ENCODE results near the gene CCDC116.

Gene CCDC116

DNA sequence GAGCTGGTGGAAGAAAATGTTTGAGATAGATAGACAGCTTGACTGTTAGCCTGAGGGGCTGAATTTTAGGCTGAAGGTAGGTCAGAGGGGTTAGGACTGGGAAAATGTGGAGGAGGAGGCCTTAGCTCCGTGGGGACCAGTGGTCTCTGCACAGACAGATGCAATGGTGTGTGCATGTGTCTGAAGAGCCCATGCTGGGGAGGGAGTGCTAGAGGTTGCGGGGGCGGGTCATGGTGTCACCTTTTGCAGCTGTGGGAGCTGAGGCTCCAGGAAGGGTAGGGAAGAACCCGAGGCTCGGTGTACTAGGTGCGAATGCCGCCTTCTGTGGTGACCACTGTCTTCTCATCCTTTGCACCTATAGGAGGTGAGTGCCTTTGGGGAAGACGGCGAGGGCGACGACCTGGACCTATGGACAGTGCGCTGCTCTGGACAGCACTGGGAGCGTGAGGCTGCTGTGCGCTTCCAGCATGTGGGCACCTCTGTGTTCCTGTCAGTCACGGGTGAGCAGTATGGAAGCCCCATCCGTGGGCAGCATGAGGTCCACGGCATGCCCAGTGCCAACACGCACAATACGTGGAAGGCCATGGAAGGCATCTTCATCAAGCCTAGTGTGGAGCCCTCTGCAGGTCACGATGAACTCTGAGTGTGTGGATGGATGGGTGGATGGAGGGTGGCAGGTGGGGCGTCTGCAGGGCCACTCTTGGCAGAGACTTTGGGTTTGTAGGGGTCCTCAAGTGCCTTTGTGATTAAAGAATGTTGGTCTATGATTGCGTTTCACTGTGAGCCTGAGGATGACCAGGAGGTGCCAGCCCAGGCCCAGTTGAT is 11.2 kb downstream of the CCDC116 start:
- TF ChIP-seq SIN3A (IDR thresholded peaks at IDR 0.05; ENCODE audit: borderline replicate concordance, insufficient read depth, low read length) (no peak), TAF1 (IDR thresholded peaks at IDR 0.05; ENCODE audit: borderline replicate concordance, insufficient read depth, low read length) (no peak), POLR2AphosphoS5 (IDR thresholded peaks at IDR 0.05; ENCODE audit: low read depth, low read length) (no peak), FOXP2 (optimal IDR thresholded peaks at IDR 0.05; ENCODE audit: borderline replicate concordance, extremely low read depth, extremely low read length, insufficient read depth) (no peak)
- TF ChIP-seq, protein P1, sequence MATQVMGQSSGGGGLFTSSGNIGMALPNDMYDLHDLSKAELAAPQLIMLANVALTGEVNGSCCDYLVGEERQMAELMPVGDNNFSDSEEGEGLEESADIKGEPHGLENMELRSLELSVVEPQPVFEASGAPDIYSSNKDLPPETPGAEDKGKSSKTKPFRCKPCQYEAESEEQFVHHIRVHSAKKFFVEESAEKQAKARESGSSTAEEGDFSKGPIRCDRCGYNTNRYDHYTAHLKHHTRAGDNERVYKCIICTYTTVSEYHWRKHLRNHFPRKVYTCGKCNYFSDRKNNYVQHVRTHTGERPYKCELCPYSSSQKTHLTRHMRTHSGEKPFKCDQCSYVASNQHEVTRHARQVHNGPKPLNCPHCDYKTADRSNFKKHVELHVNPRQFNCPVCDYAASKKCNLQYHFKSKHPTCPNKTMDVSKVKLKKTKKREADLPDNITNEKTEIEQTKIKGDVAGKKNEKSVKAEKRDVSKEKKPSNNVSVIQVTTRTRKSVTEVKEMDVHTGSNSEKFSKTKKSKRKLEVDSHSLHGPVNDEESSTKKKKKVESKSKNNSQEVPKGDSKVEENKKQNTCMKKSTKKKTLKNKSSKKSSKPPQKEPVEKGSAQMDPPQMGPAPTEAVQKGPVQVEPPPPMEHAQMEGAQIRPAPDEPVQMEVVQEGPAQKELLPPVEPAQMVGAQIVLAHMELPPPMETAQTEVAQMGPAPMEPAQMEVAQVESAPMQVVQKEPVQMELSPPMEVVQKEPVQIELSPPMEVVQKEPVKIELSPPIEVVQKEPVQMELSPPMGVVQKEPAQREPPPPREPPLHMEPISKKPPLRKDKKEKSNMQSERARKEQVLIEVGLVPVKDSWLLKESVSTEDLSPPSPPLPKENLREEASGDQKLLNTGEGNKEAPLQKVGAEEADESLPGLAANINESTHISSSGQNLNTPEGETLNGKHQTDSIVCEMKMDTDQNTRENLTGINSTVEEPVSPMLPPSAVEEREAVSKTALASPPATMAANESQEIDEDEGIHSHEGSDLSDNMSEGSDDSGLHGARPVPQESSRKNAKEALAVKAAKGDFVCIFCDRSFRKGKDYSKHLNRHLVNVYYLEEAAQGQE (IDR thresholded peaks at IDR 0.05; ENCODE audit: insufficient read depth in 1 of 2, low read depth in 2 of 2, low read length in 2 of 2), result no peak

DNA sequence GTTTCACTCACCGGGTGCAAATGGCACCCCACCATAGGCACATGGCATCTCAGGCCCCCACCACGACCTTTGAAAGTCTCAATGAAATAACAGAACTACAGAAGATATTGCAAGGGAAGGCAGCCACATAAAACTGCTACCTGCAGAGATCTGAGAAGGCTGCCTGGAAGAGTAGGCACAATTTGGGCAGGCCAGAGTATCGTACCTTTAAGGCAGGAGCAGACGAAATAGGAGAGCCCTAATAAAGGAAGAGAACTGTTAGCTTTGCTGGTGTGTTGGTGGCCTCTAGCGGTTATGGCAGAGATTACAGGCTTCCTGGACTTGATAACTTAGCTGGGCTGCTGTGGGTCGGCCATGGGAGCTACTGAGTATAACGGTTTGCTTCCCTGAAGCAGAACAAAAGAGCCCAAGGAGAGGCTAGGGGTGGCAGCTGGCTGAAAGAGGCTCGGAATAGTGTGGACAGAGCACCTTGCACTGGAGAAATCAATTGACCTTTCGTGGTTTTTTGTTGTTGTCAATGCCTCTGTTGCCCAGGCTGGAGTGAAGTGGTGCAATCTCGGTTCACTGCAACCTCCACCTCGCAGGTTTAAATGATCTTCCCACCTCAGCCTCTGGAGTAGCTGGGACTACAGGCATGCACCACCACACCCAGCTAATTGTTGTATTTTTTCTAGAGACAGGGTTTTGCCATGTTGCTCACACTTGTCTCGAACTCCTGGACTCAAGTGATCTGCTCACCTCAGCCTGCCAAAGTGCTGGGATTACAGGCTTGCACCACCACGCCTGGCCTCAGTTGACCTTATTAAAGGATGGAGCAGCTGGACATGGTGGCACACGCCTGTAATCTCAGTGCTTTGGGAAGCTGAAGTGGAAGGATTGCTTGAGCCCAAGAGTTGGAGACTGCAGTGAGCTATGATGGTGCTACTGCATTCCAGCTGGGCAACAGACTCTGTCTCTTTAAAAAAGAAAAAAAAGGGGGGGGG is 14.3 kb downstream of the CCDC116 start:
- TF ChIP-seq, protein P1 (IDR thresholded peaks at IDR 0.05; ENCODE audit: insufficient read depth in 1 of 2, low read depth in 2 of 2, low read length in 2 of 2), result no peak
- TF ChIP-seq POLR2AphosphoS5 (IDR thresholded peaks at IDR 0.05; ENCODE audit: low read depth, low read length) (no peak), SIN3A (IDR thresholded peaks at IDR 0.05; ENCODE audit: borderline replicate concordance, insufficient read depth, low read length) (no peak), FOXP2 (optimal IDR thresholded peaks at IDR 0.05; ENCODE audit: borderline replicate concordance, extremely low read depth, extremely low read length, insufficient read depth) (no peak), TAF1 (IDR thresholded peaks at IDR 0.05; ENCODE audit: borderline replicate concordance, insufficient read depth, low read length) (no peak)

DNA sequence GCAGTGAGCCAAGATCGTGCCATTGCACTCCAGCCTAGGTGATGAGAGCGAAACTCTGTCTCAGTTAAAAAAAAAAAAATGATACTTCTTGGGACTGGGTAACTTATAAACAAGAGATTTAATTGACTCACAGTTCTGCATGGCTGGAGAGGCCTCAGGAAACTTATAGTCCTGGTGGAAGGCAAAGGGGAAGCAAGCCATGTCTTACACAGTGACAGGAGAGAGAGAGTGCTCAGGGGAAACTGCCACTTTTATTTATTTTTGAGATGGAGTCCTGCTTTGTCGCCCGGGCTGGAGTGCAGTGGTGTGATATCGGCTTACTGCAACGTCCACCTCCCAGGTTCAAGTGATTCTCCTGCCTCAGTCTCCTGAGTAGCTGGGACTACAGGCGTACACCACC is 17.7 kb downstream of the CCDC116 start:
- TF ChIP-seq TAF1 (IDR thresholded peaks at IDR 0.05; ENCODE audit: borderline replicate concordance, insufficient read depth, low read length), result no peak
- TF ChIP-seq, protein P1 (IDR thresholded peaks at IDR 0.05; ENCODE audit: insufficient read depth in 1 of 2, low read depth in 2 of 2, low read length in 2 of 2), result no peak
- TF ChIP-seq SIN3A (IDR thresholded peaks at IDR 0.05; ENCODE audit: borderline replicate concordance, insufficient read depth, low read length), result no peak
- no peak for TF ChIP-seq POLR2AphosphoS5 (IDR thresholded peaks at IDR 0.05; ENCODE audit: low read depth, low read length)
- TF ChIP-seq FOXP2 (optimal IDR thresholded peaks at IDR 0.05; ENCODE audit: borderline replicate concordance, extremely low read depth, extremely low read length, insufficient read depth), result no peak

DNA sequence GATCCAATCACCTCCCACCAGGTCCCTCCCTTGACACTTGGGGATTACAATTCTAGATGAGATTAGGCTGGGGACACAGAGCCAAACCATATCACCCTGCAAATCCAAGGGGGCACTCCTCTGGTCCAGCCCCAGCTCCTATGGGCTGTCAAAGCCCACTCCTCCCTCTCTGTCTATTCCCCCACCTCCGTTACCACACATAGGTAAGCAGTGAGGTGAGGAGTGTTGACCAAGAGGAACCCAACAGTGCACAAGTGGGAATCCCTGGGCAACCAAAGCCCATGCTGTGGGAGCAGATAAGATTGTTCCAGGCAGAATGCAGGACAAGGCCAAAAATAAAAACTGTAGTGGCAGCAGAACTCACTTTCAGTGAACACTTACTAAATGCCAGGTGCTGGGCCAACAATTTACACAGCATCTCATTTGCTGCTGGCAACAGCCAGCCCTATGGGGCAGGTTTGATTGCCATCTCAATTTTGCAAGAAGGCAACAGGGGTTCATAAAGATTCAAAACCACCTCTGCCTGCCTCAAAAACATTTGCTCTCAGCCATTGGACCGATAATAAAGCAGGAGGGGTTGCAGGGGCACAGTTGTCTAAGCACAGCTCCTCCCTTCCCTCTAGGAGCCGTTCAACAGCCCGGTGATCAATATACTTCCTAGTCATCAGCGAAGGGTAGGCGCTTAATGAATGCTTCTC is 18.4 kb downstream of the CCDC116 start:
- TF ChIP-seq SIN3A (IDR thresholded peaks at IDR 0.05; ENCODE audit: borderline replicate concordance, insufficient read depth, low read length), result peak; percentile 16; the same call in 1 of the 2 replicates
- no peak for TF ChIP-seq FOXP2 (optimal IDR thresholded peaks at IDR 0.05; ENCODE audit: borderline replicate concordance, extremely low read depth, extremely low read length, insufficient read depth)

DNA sequence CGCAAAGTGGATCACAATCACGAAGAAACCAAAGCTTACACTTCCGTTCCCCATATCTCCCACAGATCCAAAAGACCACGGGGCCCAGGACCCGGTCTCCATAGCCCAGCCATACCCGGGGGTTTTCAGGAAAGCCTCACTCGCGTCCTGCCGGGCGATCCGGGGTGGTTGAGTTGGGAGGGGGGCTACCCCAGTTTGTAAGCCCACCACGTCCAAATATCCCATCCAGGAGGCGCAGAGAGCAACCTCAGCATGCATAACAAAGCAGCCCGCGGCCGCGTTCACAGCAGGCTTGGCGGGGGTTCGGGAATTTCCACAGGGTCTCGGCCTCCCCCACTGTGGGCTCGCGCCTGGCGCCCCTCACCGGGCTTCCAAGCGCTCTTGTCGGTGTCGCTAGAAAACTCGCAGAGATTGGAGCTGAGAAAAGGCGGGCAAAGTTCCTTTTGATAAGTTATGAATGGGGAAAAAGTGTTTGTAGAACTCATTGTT is 19.0 kb downstream of the CCDC116 start:
- TF ChIP-seq, protein P1 (IDR thresholded peaks at IDR 0.05; ENCODE audit: insufficient read depth in 1 of 2, low read depth in 2 of 2, low read length in 2 of 2), result no peak
- TF ChIP-seq POLR2AphosphoS5 (IDR thresholded peaks at IDR 0.05; ENCODE audit: low read depth, low read length), result peak; percentile 73
